Glomerular endothelial cell (primary cell): Measurements from ENCODE around the gene PI4KA. TPM values are rescaled to one million over a fixed set of nuclear protein-coding genes. Genes with fewer than 3 reads are reported as not detected.
A peak's percentile ranks its signal among the peaks of the same experiment; 100 is the strongest.
"Not testable (repeated sequence)": the region's sequence is repeated elsewhere in the genome, so short reads cannot be mapped to it uniquely, and the experiment has no call there.

Source experiments
- DNase-seq: peaks from one replicate; pipeline ENCODE4 v3.0.0-alpha.2; 2011; ENCODE audit warnings: low read depth, low spot score; ENCODE audit errors: extremely low read depth
- total RNA-seq: library from RNA; depleted of rRNA; stranded (reverse); fragments of >200 nt; gene quantifications from 2 replicates; pipeline ENCODE4 v1.2.3, GENCODE V29; 2015

PI4KA gene
- total RNA-seq, 1 donor from 2014 or later = 62.8 TPM

DNA sequence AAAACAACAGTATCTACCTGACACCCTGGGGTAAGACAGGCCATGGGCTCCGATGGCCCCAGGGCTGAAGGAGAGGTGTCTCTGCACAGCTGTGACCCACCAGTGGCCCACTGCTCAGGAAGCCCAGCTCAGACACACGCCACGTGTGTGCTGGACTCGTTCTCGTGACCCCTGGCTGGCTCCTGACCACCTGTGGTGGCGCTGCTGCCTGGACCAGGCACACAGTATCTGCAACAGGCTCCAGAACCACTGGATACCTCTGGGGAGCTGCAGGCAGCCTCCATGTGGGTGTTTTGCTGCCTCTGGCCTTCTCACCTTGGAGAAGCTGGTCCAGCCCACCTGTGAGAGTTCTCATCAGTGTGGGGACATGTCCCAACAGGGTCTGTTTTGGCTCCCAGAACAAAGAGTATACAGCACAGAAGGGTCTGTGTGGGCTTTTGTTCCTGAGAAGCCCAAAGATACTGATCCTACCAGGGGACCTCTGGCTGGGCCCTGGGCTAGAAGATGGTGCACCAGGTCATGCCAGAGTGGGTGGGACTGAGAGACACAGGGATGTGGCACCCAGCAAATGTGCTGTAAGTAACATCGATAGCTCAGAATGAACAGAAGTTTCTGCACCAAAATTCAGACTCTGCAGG, 106.4 kb downstream of the PI4KA start:
- DNase-seq = no peak

GRCh38 chr22:20751185-20751851, 107.3 kb downstream of the PI4KA start:
- no peak for DNase-seq

- peak; percentile 47 for DNase-seq
Observed at GRCh38 chr22:20750461-20751184, 108.0 kb downstream of the PI4KA start.

- no peak for DNase-seq
Observed at GRCh38 chr22:20749453-20749852, 109.2 kb downstream of the PI4KA start.

- no peak for DNase-seq
Observed at GRCh38 chr22:20748731-20749428, 109.7 kb downstream of the PI4KA start.

DNA sequence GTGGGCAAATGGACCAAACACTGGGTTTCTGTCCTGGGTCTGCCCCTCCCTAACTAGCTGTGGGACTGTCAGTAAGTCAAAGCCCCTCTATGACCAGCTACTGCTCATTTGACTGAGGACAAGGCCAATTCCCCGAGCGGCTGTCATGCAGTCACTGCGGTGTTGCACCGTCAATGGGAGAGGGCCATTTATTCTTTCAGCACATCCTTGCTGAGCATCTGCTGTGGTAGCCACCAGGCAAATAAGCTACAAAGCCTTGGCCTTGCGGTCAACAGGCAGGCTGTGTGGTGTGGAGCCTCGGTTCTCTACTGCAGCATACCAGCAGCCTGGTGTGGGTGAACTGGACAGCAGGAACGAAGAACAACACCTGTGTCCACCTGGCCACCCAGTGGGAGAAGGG, 110.5 kb downstream of the PI4KA start:
- DNase-seq = no peak

GRCh38 chr22:20747223-20747622, 111.4 kb downstream of the PI4KA start:
- DNase-seq = no peak

GRCh38 chr22:20746431-20747189, 112.0 kb downstream of the PI4KA start:
- no peak for DNase-seq

DNA sequence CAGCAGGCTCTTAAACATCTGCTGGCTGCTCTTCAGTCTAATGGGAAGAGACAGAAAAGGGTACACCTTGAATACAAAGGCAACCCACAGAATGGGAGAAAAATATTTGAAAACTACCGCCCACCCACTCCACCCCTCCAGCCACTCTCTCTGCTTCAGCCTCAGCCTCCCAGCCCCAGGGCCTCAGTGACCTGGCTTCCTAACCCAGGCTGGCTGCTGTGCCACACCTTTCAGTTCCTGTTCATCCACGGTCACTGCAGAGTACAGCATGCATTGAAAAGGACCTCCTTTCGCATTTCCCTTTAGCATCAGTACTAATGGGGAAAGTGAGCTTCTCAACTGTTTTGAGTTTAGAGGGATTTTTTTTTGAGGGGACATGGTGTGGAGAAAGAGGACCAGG, 113.5 kb downstream of the PI4KA start:
- no peak for DNase-seq

- no peak for DNase-seq
Observed at GRCh38 chr22:20744456-20744855, 114.2 kb downstream of the PI4KA start.

DNA sequence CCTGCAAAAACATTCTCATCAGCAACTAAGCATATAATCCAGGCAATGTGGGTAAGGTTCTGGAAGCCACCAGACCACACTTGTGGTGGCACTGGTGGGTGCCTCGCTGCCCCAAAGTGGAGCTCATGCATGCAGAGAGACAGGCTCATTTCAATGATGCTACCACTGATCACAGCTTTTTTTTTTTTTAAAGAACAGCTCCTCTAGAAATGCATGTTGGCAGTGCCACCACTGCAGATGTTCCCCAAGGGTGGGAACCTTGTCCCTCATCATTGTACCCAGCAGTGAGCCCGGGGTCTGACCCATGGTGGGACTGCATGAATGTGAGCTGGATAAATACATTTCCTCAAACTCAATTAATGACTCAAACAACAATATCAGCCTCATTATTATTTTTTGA, 115.8 kb downstream of the PI4KA start:
- no peak for DNase-seq

DNA sequence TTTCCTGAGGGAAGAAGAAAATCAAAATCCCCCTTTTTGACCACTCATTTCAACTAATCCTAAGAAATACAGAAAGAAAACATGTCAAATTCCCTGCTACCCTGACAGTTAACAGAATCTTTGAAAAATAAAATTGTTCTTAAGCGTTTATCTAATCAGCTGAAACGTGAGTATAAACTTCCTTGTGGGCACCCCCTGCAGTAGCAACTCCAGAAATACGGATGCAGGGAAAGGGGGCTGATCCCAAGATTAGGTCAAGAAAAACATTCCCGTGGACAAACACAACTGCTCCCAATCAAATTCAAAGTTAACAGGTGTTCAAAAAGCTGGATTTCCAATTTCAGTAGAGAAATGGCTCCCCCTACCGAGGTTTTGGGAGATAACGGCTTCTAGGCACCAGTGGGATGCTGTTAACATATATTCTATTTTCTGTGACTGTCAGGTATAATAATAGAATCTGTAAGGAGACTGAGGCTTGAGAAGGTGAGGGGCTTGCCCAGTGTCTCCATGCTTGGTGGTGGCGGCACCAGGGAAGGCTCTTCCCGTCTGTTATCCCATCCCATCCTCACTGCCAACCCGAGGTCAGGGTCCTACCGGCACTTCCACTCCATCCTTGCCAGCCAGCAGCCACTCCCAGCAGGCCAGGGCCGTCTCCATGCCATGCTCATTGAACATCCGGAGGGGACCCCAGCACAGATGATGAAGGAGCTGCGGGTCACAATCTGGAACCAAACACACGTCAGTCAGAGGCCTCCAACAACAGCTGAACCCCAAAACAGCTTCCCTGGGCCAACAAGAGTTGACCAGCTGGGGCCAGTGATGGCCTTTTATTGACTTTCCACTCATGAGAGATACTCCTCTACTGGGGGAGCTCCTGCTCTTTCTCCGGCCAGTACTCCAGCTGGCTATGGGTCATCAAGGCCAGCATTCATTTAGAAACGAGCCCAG, 116.7 kb downstream of the PI4KA start:
- no peak for DNase-seq

GRCh38 chr22:20741008-20741633, 117.5 kb downstream of the PI4KA start:
- DNase-seq = no peak

DNA sequence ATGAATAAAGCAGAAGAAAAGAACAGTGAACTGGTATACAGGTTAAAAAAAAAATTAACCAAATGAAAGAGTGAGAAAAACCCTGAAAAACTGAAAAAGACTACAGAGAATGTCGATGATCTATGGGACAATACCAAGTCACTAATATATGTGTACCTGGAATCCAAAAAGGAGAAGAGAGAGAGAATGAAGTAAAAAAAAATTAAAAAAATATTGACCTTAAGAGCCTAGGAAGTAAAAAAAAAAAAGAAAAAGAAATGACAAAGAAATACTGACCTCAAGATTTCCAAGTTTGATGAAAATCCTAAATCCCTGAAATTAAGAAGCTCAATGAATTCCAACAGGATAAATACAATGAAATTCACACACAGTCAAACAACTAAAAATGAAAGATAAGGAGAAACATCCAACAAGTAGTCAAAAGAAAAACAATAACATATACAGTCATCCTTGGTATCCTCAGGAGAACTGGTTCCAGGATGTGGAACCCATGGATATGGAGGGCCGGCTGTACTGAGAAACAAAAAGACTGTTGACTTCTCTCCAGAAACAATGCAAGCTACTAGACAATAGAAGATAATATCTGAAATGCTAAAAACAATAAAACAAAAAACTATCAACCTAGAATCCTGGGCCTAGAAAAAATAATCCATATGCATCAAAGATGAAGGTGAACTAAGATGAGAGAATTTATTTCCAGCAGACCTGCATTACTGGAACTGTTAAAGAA, 118.2 kb downstream of the PI4KA start:
- DNase-seq = no peak

DNA sequence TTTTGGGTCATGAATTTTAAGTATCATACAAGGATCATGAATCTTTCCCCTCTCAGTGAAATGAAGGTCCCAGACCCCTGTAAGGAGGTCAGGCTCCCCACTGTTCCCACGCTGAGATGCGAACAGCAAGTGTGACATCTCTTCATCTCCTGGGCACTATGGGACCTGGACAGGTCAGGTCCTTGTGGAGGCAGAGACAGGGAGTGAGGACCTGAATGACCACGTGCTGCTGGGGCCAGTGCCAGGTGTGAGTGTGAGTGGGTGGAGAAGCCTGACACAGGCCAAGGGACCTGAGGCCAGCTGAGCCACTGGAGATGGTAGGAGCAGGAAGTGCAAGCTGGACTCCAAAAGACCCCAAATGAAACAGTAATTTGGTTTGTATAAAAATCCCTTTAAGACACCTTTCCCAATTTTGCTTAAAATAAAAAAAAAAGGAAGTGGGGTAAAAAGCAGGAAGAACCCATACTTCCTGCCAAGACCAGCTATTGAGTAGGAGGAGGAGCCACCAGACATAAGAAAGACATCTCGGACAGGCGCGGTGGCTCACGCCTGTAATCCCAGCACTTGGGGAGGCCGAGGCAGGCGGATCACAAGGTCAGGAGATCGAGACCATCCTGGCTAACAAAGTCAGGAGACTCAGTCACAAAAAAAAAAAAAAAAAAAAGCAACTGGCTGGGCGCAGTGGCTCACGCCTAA, 120.1 kb downstream of the PI4KA start:
- no peak for DNase-seq

DNA sequence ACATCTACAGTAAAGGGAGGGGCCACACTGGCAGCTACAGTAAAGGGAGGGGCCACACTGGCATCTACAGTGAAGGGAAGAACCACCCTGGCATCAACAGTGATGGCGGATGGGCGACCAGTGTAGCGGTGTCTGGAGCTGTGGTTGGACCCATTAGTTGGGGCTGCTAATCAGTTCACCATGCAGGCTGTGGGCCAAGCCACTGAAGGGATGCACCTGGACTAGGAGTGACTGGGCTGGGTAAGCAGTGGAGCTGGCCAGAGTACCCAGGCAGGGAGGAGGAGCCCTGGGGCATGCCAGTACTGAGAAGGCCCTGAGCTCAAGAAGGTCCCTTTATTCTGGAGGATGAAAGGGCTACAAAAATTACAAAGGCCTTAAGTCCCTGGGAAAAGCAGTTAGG, 121.7 kb downstream of the PI4KA start:
- not testable (repeated sequence) for DNase-seq

GRCh38 chr22:20735356-20736162, 123.1 kb downstream of the PI4KA start:
- DNase-seq = not testable (repeated sequence)
